MCF 10A (cell line): Measurements from ENCODE around the gene MAPK11. TPM values are rescaled to one million over a fixed set of nuclear protein-coding genes. Genes with fewer than 3 reads are reported as not detected.

ENCODE experiments used
- BruUV-seq: library from RNA; stranded (reverse); fragments of 400-500 nt; replicated peaks from 2 replicates; lab custom pipeline; 2021; lab: Mats Ljungman, UMichigan
- CTCF ChIA-PET: fragments of 300-600 bp; sonication (Branson Sonifier 250); formaldehyde crosslinking; extraction: SDS; loops from one replicate; lab custom pipeline; 2021; ENCODE audit warnings: antibody characterized with exemption, inconsistent platforms; lab: Yijun Ruan, JAX
- POLR2A ChIA-PET: fragments of 300-600, 350-650 bp; sonication (Branson Sonifier 250); formaldehyde crosslinking; extraction: SDS; loops from one replicate; lab custom pipeline; 2020; ENCODE audit warnings: antibody characterized with exemption, inconsistent platforms; lab: Yijun Ruan, JAX
- DNase-seq: peaks from one replicate; pipeline ENCODE4 v3.0.0-alpha.2; 2018; ENCODE audit not compliant: unreplicated experiment
- H3K27ac Mint-ChIP-seq: one replicate; pipeline ENCODE4 v1.8.0; 2022; ENCODE audit warnings: mild to moderate bottlenecking, low read depth, mixed read lengths; ENCODE audit not compliant: unreplicated experiment
- H3K27me3 Mint-ChIP-seq: one replicate; pipeline ENCODE4 v1.8.0; 2022; ENCODE audit warnings: mixed read lengths; ENCODE audit not compliant: insufficient read depth, unreplicated experiment
- H3K36me3 Mint-ChIP-seq: one replicate; pipeline ENCODE4 v1.8.0; 2022; ENCODE audit warnings: mild to moderate bottlenecking, moderate library complexity, mixed read lengths; ENCODE audit not compliant: insufficient read depth, unreplicated experiment
- H3K4me1 Mint-ChIP-seq: one replicate; pipeline ENCODE4 v1.8.0; 2022; ENCODE audit warnings: mixed read lengths; ENCODE audit not compliant: insufficient read depth, unreplicated experiment
- H3K4me3 Mint-ChIP-seq: one replicate; pipeline ENCODE4 v1.8.0; 2022; ENCODE audit warnings: mild to moderate bottlenecking, moderate library complexity, mixed read lengths; ENCODE audit not compliant: unreplicated experiment
- H3K9me3 Mint-ChIP-seq: one replicate; pipeline ENCODE4 v1.8.0; 2022; ENCODE audit warnings: mixed read lengths; ENCODE audit not compliant: unreplicated experiment
- intact Hi-C: fragments of 100-400 bp; cut with micrococcal nuclease; formaldehyde crosslinking; loops from 2 replicates; pipeline ENCODE4 v1.14.1; 2022
- total RNA-seq: library from RNA; stranded (reverse); gene quantifications from 2 replicates; pipeline ENCODE4 v1.2.3, GENCODE V29; 2022
- TF ChIP-seq, protein P1 (sequence below): fragments of 200-600 bp; IDR thresholded peaks from one replicate; pipeline ENCODE4 v1.8.0; 2022; ENCODE audit warnings: antibody characterized with exemption, mild to moderate bottlenecking; ENCODE audit not compliant: unreplicated experiment

MAPK11 gene
- total RNA-seq, 1 experiment from 2014 or later: 10.4 TPM

DNA sequence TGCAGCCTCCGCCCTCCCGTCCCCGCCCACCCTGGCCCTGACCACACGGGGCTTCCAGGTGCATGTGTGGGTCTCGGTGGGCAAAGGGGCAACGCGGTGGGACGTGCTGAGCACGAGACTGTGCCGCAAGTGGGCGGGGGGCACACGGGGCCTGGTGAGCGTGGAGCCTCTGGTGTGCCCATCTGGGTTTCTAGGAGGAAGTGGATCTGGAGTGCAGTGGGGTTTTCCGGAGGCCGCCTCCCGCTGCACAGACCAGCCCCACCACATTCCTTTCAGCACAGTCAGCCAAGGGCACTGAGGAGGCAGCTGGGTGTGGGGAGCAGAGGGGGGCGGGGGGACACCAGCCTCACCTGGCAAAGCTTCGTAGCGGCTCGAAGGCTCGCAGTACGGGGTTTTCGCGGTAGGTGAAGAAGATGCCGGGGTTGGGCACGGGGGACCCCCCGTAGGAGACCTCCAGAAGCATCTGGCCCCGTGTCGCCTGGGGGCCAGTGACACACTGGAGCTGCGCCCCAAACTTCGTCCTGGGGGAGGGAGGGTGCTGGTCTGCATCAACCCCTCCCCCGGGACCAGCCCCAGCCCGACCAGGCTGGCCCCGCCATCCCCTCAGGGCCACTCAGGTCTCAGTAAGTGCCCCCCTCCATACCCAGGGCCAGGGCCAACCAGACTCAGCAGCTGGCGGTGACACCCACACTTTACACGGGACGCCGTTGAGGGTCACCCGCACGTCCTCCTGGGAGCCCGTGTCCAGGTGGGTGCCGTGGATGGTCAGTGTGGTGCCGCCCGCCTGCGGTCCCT lies 12.4 kb upstream of the MAPK11 start:
- H3K4me3 Mint-ChIP-seq: peak overlapping the region; percentile 44
- peaks cover 80% of the 10 kb centered on the region for H3K36me3 Mint-ChIP-seq
- H3K4me1 Mint-ChIP-seq: peaks cover 4% of the 10 kb centered on the region
- intact Hi-C loops: loop anchor here (1.0 to 2.0 kb wide), 3 partner anchors 22 to 60 kb away; partner anchors contain the start of genes DENND6B and PPP6R2
- no peak overlapping the region for H3K27ac Mint-ChIP-seq
- CTCF ChIA-PET: interaction anchor here (0.6 to 1.7 kb wide), 4 partner anchors 10 to 334 kb away, joined by 3 to 5 read pairs (median 3); no protein-coding TSS in a partner anchor
- DNase-seq: peak; percentile 84
- BruUV-seq: no TSS peak
- no peaks in the 10 kb centered on the region for H3K27me3 Mint-ChIP-seq
- POLR2A ChIA-PET: interaction anchor here (0.5 to 2.9 kb wide), 5 partner anchors 11 to 135 kb away, joined by 3 to 22 read pairs (median 4); partner anchors contain the start of gene MAPK12
- TF ChIP-seq, protein P1, sequence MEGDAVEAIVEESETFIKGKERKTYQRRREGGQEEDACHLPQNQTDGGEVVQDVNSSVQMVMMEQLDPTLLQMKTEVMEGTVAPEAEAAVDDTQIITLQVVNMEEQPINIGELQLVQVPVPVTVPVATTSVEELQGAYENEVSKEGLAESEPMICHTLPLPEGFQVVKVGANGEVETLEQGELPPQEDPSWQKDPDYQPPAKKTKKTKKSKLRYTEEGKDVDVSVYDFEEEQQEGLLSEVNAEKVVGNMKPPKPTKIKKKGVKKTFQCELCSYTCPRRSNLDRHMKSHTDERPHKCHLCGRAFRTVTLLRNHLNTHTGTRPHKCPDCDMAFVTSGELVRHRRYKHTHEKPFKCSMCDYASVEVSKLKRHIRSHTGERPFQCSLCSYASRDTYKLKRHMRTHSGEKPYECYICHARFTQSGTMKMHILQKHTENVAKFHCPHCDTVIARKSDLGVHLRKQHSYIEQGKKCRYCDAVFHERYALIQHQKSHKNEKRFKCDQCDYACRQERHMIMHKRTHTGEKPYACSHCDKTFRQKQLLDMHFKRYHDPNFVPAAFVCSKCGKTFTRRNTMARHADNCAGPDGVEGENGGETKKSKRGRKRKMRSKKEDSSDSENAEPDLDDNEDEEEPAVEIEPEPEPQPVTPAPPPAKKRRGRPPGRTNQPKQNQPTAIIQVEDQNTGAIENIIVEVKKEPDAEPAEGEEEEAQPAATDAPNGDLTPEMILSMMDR: no peak
- no peaks in the 10 kb centered on the region for H3K9me3 Mint-ChIP-seq

DNA sequence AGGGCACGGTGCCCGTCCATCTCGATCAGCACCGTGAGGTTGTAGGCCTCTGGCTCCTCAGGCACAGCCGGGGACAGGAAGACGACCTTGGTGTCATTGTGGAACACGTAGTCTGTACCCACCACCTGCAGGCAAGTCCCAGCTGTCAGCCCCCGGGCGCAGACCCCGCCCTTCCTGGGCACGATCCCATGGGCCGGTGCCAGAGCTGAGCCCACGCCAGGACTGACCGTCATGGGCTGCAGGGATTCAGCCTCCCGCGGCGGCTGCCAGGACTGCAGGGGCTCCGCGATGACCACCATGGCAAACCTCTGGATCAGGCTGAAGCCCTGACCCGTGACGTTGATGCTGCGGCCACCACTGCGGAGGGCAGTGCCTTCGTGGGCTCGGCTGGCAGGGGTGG lies 11.8 kb upstream of the MAPK11 start:
- TF ChIP-seq, protein P1: no peak
- BruUV-seq: no TSS peak
- ChIA-PET POLR2A (interaction anchor here (0.6 to 2.9 kb wide), 4 partner anchors 10 to 23 kb away, joined by 3 to 22 read pairs (median 4); partner anchors contain the start of gene MAPK12), CTCF (interaction anchor here (0.7 to 1.7 kb wide), 3 partner anchors 10 to 60 kb away, joined by 3 to 5 read pairs (median 3); no protein-coding TSS in a partner anchor)
- Mint-ChIP-seq H3K4me1 (peaks cover 4% of the 10 kb centered on the region), H3K27me3 (no peaks in the 10 kb centered on the region), H3K4me3 (peak overlapping the region; percentile 44), H3K9me3 (no peaks in the 10 kb centered on the region), H3K27ac (no peak overlapping the region), H3K36me3 (peaks cover 86% of the 10 kb centered on the region)
- intact Hi-C loops: loop anchor here (1.0 to 2.0 kb wide), 3 partner anchors 22 to 61 kb away; partner anchors contain the start of genes DENND6B and PPP6R2
- DNase-seq: no peak

DNA sequence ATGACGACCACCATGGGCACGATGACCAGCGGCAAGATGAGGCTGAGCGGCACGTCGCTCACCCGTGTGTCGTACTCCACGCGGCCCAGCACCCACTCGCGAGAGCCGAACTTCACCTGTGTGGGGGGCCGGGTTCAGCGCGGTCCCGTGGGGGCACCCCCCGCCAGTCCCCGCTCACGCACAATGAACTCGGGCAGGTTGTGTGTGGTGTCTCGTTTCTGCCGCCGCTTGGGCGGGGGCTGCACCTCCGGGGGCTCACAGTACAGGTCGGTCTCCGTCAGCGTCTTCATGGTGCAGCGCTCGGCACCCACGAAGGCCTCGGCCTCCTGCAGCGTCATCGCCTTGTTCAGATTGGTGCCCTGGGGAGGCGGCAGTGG lies 11.2 kb upstream of the MAPK11 start:
- ChIA-PET POLR2A (interaction anchor here (1.2 to 2.9 kb wide), 3 partner anchors 10 to 23 kb away, joined by 3 to 22 read pairs (median 4); no protein-coding TSS in a partner anchor), CTCF (interaction anchor here (1.1 to 1.7 kb wide), 2 partner anchors 9 to 60 kb away, joined by 3 to 5 read pairs; no protein-coding TSS in a partner anchor)
- no peaks in the 10 kb centered on the region for H3K9me3 Mint-ChIP-seq

More for the DNA sequence above, 11.2 kb upstream of the MAPK11 start:
- H3K27me3 Mint-ChIP-seq: no peaks in the 10 kb centered on the region
- intact Hi-C loops: no loop called here
- no peak overlapping the region for H3K27ac Mint-ChIP-seq
- BruUV-seq: no TSS peak
- H3K4me1 Mint-ChIP-seq: peaks cover 4% of the 10 kb centered on the region
- H3K36me3 Mint-ChIP-seq: peaks cover 86% of the 10 kb centered on the region
- TF ChIP-seq, protein P1: no peak
- H3K4me3 Mint-ChIP-seq: no peak overlapping the region
- DNase-seq: no peak
